Measurements from ENCODE around the gene TIAL1.

DNA sequence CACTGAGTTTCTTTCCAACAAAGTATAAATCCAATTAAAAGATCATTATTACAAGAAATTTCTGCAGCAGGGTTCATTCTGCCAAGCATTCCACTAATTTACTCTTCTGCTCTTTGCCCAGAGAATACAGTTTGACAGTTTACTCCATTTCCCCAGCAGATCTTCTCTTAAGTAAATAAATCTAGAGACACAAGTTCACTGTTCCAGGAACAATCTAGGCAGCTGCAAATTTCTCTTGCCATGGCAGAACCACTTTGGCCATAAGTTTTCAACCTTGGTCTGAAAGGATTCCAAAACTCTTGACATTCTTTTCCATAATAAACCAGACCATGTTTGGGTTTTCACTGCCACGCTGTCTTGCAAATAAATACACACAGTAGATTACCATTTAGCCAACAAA lies 65.7 kb downstream of the TIAL1 start:
- TF ChIP-seq, protein P1, sequence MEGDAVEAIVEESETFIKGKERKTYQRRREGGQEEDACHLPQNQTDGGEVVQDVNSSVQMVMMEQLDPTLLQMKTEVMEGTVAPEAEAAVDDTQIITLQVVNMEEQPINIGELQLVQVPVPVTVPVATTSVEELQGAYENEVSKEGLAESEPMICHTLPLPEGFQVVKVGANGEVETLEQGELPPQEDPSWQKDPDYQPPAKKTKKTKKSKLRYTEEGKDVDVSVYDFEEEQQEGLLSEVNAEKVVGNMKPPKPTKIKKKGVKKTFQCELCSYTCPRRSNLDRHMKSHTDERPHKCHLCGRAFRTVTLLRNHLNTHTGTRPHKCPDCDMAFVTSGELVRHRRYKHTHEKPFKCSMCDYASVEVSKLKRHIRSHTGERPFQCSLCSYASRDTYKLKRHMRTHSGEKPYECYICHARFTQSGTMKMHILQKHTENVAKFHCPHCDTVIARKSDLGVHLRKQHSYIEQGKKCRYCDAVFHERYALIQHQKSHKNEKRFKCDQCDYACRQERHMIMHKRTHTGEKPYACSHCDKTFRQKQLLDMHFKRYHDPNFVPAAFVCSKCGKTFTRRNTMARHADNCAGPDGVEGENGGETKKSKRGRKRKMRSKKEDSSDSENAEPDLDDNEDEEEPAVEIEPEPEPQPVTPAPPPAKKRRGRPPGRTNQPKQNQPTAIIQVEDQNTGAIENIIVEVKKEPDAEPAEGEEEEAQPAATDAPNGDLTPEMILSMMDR (conservative IDR thresholded peaks at IDR 0.05; ENCODE audit: low read length), result no peak
- no peak for TF ChIP-seq EZH2phosphoT487 (IDR thresholded peaks at IDR 0.05; ENCODE audit: borderline replicate concordance)

All from Loucy (cell line).